Endothelial cell of umbilical vein (primary cell): ENCODE results near the gene TGFBR3.

ENCODE experiments used
- CTCF ChIP-seq, 2 donors: IDR thresholded peaks; 1 replicate in 1 of 2; 2 replicates in 1 of 2; pipeline ENCODE4 v1.5.1; 2011; ENCODE audit warnings: low read length in 2 of 2, mild to moderate bottlenecking in 2 of 2, moderate library complexity in 2 of 2, control low read depth in 1 of 2, inconsistent platforms in 1 of 2, low read depth in 1 of 2; ENCODE audit not compliant: insufficient read depth in 1 of 2; ENCODE audit errors: extremely low read depth in 1 of 2
- EZH2 ChIP-seq: IDR thresholded peaks from 2 replicates; pipeline ENCODE4 v1.6.1; 2012; ENCODE audit warnings: borderline replicate concordance, low read depth, mild to moderate bottlenecking, moderate library complexity, low read length, inconsistent platforms; ENCODE audit not compliant: severe bottlenecking
- POLR2A ChIP-seq: IDR thresholded peaks from 2 replicates; pipeline ENCODE4 v1.6.1; 2012; ENCODE audit warnings: low read depth, mild to moderate bottlenecking, control low read depth, low read length

GRCh38 chr1:91798241-91798648 is 87.7 kb downstream of the TGFBR3 start:
- TF ChIP-seq CTCF (IDR thresholded peaks at IDR 0.05; ENCODE audit: extremely low read depth in 1 of 2, insufficient read depth in 1 of 2, low read depth in 1 of 2, low read length in 2 of 2) = no peak
- no peak for TF ChIP-seq POLR2A
- no peak for TF ChIP-seq EZH2
